ENCODE data around the gene CFAP46. TPM values are rescaled to one million over a fixed set of nuclear protein-coding genes. Genes with fewer than 3 reads are reported as not detected.
"Not testable (repeated sequence)": the region's sequence is repeated elsewhere in the genome, so short reads cannot be mapped to it uniquely, and the experiment has no call there.

The CFAP46 gene
- total and polyA plus RNA-seq, 3 experiments from 2014 or later: 0.09 TPM; not detected in 2

- no peaks in the 10 kb centered on the region for H3K36me3 Mint-ChIP-seq
- CTCF ChIA-PET: no interaction called here
- Histone ChIP-seq H3K27me3 (ENCODE audit: insufficient read depth, low read length, poor library complexity, severe bottlenecking) (peaks cover 4% of the 10 kb centered on the region), H3K9me3 (ENCODE audit: low read length) (no peaks in the 10 kb centered on the region), H3K27ac (ENCODE audit: low read depth, low read length) (no peak overlapping the region), H3K4me3 (ENCODE audit: low read length) (no peak overlapping the region), H3K36me3 (ENCODE audit: insufficient read depth, low read length) (no peaks in the 10 kb centered on the region), H3K4me1 (ENCODE audit: insufficient read depth, low read length) (no peaks in the 10 kb centered on the region)
- H3K27ac Mint-ChIP-seq: no peak overlapping the region
- no peaks in the 10 kb centered on the region for H3K9me3 Mint-ChIP-seq
- POLR2A ChIA-PET: no interaction called here
- H3K4me3 Mint-ChIP-seq: no peak overlapping the region
- no peak for DNase-seq
- peaks cover 28 to 30% of the 10 kb centered on the region in 2 donors for H3K27me3 Mint-ChIP-seq
- H3K4me1 Mint-ChIP-seq: peaks cover 0 to 5% (median 0%) of the 10 kb centered on the region in 3 donors
Observed at GRCh38 chr10:132888898-132889490, 53.4 kb downstream of the CFAP46 start.

- H3K4me3 ChIP-seq (ENCODE audit: low read length); H3K27ac ChIP-seq (ENCODE audit: low read depth, low read length); H3K4me1 Mint-ChIP-seq; H3K4me3 Mint-ChIP-seq; POLR2A ChIA-PET; H3K27ac Mint-ChIP-seq; H3K9me3 Mint-ChIP-seq; DNase-seq; H3K36me3 ChIP-seq (ENCODE audit: insufficient read depth, low read length); H3K36me3 Mint-ChIP-seq; H3K4me1 ChIP-seq (ENCODE audit: insufficient read depth, low read length); H3K27me3 ChIP-seq (ENCODE audit: insufficient read depth, low read length, poor library complexity, severe bottlenecking); H3K9me3 ChIP-seq (ENCODE audit: low read length); CTCF ChIA-PET: not testable (repeated sequence)
- peaks cover 23 to 25% of the 10 kb centered on the region in 2 donors for H3K27me3 Mint-ChIP-seq
Observed at GRCh38 chr10:132888446-132888845, 53.9 kb downstream of the CFAP46 start.

- POLR2A ChIA-PET: no interaction called here
- DNase-seq: no peak
- peaks cover 4 to 8% of the 10 kb centered on the region in 2 donors for H3K27me3 Mint-ChIP-seq
Observed at GRCh38 chr10:132886211-132887099, 55.9 kb downstream of the CFAP46 start.

GRCh38 chr10:132885451-132886210 lies 56.7 kb downstream of the CFAP46 start:
- Histone ChIP-seq H3K4me3 (ENCODE audit: low read length) (no peak overlapping the region), H3K27ac (ENCODE audit: low read depth, low read length) (no peak overlapping the region), H3K27me3 (ENCODE audit: insufficient read depth, low read length, poor library complexity, severe bottlenecking) (no peaks in the 10 kb centered on the region), H3K4me1 (ENCODE audit: insufficient read depth, low read length) (no peaks in the 10 kb centered on the region), H3K9me3 (ENCODE audit: low read length) (no peaks in the 10 kb centered on the region), H3K36me3 (ENCODE audit: insufficient read depth, low read length) (no peaks in the 10 kb centered on the region)
- CTCF ChIA-PET: no interaction called here
- POLR2A ChIA-PET: no interaction called here
- Mint-ChIP-seq H3K9me3 (no peaks in the 10 kb centered on the region), H3K36me3 (no peaks in the 10 kb centered on the region), H3K27ac (no peak overlapping the region), H3K27me3 (peaks cover 1 to 3% of the 10 kb centered on the region in 2 donors), H3K4me3 (no peak overlapping the region), H3K4me1 (no peaks in the 10 kb centered on the region)
- no peak for DNase-seq

More at GRCh38 chr10:132886211-132887099, 55.9 kb downstream of the CFAP46 start:
- no peaks in the 10 kb centered on the region for H3K36me3 Mint-ChIP-seq
- peak overlapping the region in 1 of 8 donors; percentile 10 for H3K27ac Mint-ChIP-seq
- Histone ChIP-seq H3K27me3 (ENCODE audit: insufficient read depth, low read length, poor library complexity, severe bottlenecking) (no peaks in the 10 kb centered on the region), H3K36me3 (ENCODE audit: insufficient read depth, low read length) (no peaks in the 10 kb centered on the region), H3K4me1 (ENCODE audit: insufficient read depth, low read length) (no peaks in the 10 kb centered on the region), H3K9me3 (ENCODE audit: low read length) (no peaks in the 10 kb centered on the region), H3K4me3 (ENCODE audit: low read length) (no peak overlapping the region), H3K27ac (ENCODE audit: low read depth, low read length) (no peak overlapping the region)
- no peaks in the 10 kb centered on the region for H3K4me1 Mint-ChIP-seq
- no peak overlapping the region for H3K4me3 Mint-ChIP-seq
- H3K9me3 Mint-ChIP-seq: no peaks in the 10 kb centered on the region
- CTCF ChIA-PET: no interaction called here

- Histone ChIP-seq H3K4me1 (ENCODE audit: insufficient read depth, low read length) (no peaks in the 10 kb centered on the region), H3K27ac (ENCODE audit: low read depth, low read length) (no peak overlapping the region), H3K9me3 (ENCODE audit: low read length) (no peaks in the 10 kb centered on the region), H3K36me3 (ENCODE audit: insufficient read depth, low read length) (no peaks in the 10 kb centered on the region), H3K4me3 (ENCODE audit: low read length) (no peak overlapping the region), H3K27me3 (ENCODE audit: insufficient read depth, low read length, poor library complexity, severe bottlenecking) (no peaks in the 10 kb centered on the region)
- Mint-ChIP-seq H3K27me3 (peaks cover 0 to 3% of the 10 kb centered on the region in 2 donors), H3K4me3 (no peak overlapping the region), H3K36me3 (no peaks in the 10 kb centered on the region), H3K9me3 (no peaks in the 10 kb centered on the region), H3K27ac (peak overlapping the region in 1 of 8 donors; percentile 50), H3K4me1 (no peaks in the 10 kb centered on the region)
- ChIA-PET POLR2A (no interaction called here), CTCF (no interaction called here)
- no peak for DNase-seq
Observed at GRCh38 chr10:132884691-132885271, 57.6 kb downstream of the CFAP46 start.

- H3K36me3 Mint-ChIP-seq: no peaks in the 10 kb centered on the region
- Histone ChIP-seq H3K9me3 (ENCODE audit: low read length) (no peaks in the 10 kb centered on the region), H3K27me3 (ENCODE audit: insufficient read depth, low read length, poor library complexity, severe bottlenecking) (no peaks in the 10 kb centered on the region), H3K36me3 (ENCODE audit: insufficient read depth, low read length) (no peaks in the 10 kb centered on the region), H3K27ac (ENCODE audit: low read depth, low read length) (no peak overlapping the region), H3K4me3 (ENCODE audit: low read length) (no peak overlapping the region), H3K4me1 (ENCODE audit: insufficient read depth, low read length) (no peaks in the 10 kb centered on the region)
- H3K27ac Mint-ChIP-seq: no peak overlapping the region
- H3K27me3 Mint-ChIP-seq: peaks cover 2 to 3% of the 10 kb centered on the region in 2 donors
- H3K9me3 Mint-ChIP-seq: no peaks in the 10 kb centered on the region
- CTCF ChIA-PET: no interaction called here
- POLR2A ChIA-PET: no interaction called here
- no peak overlapping the region for H3K4me3 Mint-ChIP-seq
- H3K4me1 Mint-ChIP-seq: peaks cover 0 to 1% (median 0%) of the 10 kb centered on the region in 3 donors
- DNase-seq: no peak
Observed at GRCh38 chr10:132884041-132884440, 58.3 kb downstream of the CFAP46 start.

GRCh38 chr10:132883391-132883881 lies 58.9 kb downstream of the CFAP46 start:
- Histone ChIP-seq H3K4me1 (ENCODE audit: insufficient read depth, low read length) (no peaks in the 10 kb centered on the region), H3K27me3 (ENCODE audit: insufficient read depth, low read length, poor library complexity, severe bottlenecking) (no peaks in the 10 kb centered on the region), H3K4me3 (ENCODE audit: low read length) (no peak overlapping the region), H3K27ac (ENCODE audit: low read depth, low read length) (no peak overlapping the region), H3K36me3 (ENCODE audit: insufficient read depth, low read length) (no peaks in the 10 kb centered on the region), H3K9me3 (ENCODE audit: low read length) (no peaks in the 10 kb centered on the region)
- no peak for DNase-seq
- Mint-ChIP-seq H3K27ac (no peak overlapping the region), H3K36me3 (no peaks in the 10 kb centered on the region), H3K4me3 (no peak overlapping the region), H3K4me1 (peaks cover 0 to 3% (median 0%) of the 10 kb centered on the region in 3 donors), H3K27me3 (peaks cover 3 to 4% of the 10 kb centered on the region in 2 donors), H3K9me3 (no peaks in the 10 kb centered on the region)
- POLR2A ChIA-PET: no interaction called here
- CTCF ChIA-PET: no interaction called here

Data from CD8-positive, alpha-beta memory T cell (primary cell).